GM12891 (cell line): ENCODE results near the gene DNAH3.
"Not testable (repeated sequence)": the region's sequence is repeated elsewhere in the genome, so short reads cannot be mapped to it uniquely, and the experiment has no call there.

ENCODE experiments used
- DNase-seq: peaks from one replicate; pipeline ENCODE4 v3.0.0; 2011; ENCODE audit warnings: low spot score; ENCODE audit not compliant: insufficient read length
- FAIRE-seq: peaks from 2 replicates; lab custom pipeline; 2011; peaks lifted over from hg19 to GRCh38; lab: Jason Lieb, UNC
- PAX5 ChIP-seq: IDR thresholded peaks from 2 replicates; pipeline ENCODE4 v1.6.1; 2011; ENCODE audit warnings: low read length, moderate library complexity, mild to moderate bottlenecking; ENCODE audit not compliant: insufficient read depth, severe bottlenecking
- POLR2A ChIP-seq: IDR thresholded peaks from 2 replicates; pipeline ENCODE4 v1.6.1; 2011; ENCODE audit warnings: low read depth, low read length, control low read depth
- POLR2AphosphoS5 ChIP-seq: IDR thresholded peaks from 2 replicates; pipeline ENCODE4 v1.6.1; 2011; ENCODE audit warnings: low read depth, low read length, control low read depth
- POU2F2 ChIP-seq: IDR thresholded peaks from 2 replicates; pipeline ENCODE4 v1.6.1; 2011; ENCODE audit warnings: low read depth, mild to moderate bottlenecking, control low read depth, low read length, moderate library complexity
- SPI1 ChIP-seq: IDR thresholded peaks from 2 replicates; pipeline ENCODE4 v1.6.1; 2011; ENCODE audit warnings: low read depth, low read length, control low read depth
- TAF1 ChIP-seq: IDR thresholded peaks from 2 replicates; pipeline ENCODE4 v1.6.1; 2011; ENCODE audit warnings: low read depth, low read length, control low read depth

Gene DNAH3

DNA sequence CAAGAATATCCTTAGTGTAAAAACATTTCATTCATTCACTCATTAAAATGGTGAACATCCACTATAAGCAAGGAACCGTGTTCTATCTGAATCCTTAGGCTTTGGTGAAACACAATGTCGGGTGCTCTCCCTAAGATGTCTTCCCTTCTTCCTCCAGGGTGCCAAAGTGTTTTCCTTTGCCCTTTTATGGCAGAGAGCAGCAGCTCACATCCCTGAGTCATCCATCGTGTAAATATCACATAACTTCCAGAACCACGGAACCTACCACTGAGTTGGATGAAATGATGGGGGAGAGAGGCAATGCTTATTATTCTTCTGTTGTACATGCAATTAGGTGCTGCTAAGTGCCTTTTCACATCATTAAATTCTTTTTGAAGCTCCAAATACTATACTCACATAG, 50.2 kb downstream of the DNAH3 start:
- DNase-seq (no peak), FAIRE-seq (no peak)
- TF ChIP-seq PAX5 (no peak), POLR2A (no peak), TAF1 (no peak), POLR2AphosphoS5 (no peak), POU2F2 (no peak), SPI1 (no peak)

DNA sequence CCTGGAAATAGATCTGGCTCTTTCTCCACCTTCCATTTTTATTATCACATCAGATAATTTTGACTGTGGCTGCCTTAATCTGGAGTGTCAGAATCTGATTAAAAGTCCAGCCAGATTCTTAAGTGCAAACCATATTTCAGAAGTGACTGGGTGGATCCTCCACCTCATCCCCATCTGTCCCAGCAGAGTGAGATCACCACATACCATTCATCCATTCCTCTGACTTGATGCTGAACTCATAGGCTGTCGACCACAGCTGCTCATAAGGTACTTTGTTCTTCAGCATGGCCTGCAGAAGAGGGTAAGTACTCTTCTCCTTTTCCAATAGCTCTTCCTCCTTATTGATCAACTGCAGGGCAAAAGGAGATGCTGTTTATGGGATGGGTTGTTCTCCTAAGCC, 53.5 kb downstream of the DNAH3 start:
- no peak for TF ChIP-seq POLR2AphosphoS5
- TF ChIP-seq POLR2A = no peak
- no peak for TF ChIP-seq TAF1
- TF ChIP-seq SPI1 = no peak
- TF ChIP-seq PAX5 = no peak
- TF ChIP-seq POU2F2 = no peak
- DNase-seq (no peak), FAIRE-seq (no peak)

DNA sequence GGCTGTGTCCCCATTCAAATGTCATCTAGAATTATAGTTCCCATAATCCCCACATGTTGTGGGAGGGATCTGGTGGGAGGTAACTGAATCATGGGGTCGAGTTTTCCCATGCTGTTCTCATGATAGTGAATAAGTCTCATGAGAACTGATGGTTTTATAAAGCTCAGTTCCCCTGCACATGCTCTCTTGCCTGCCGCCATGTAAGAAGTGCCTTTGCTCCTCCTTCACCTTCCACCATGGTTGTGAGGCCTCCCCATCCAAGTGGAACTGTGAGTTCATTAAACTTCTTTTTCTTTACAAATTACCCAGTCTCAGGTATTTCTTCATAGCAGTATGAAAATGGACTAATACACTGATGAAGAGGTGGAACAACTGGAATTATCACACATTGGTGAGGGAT, 55.9 kb downstream of the DNAH3 start:
- DNase-seq = not testable (repeated sequence)

DNA sequence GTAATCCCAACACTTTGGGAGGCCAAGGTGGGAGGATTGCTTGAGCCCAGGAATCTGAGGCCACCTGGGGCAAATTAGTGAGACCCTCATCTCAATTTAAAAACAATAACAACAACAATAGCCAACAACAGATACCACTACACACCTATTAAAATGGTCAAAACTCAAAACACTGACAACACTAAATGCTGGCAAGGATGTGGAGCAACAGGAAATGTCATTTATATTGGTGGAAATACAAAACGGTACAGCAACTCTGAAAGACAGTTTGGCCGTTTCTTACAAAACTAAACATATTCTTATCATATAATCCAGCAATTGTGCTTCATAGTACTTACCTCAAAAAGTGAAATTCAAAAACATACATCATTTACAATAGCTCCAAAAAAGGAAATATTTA, 57.7 kb downstream of the DNAH3 start:
- FAIRE-seq = no peak

More for the DNA sequence above, 55.9 kb downstream of the DNAH3 start:
- not testable (repeated sequence) for FAIRE-seq

DNA sequence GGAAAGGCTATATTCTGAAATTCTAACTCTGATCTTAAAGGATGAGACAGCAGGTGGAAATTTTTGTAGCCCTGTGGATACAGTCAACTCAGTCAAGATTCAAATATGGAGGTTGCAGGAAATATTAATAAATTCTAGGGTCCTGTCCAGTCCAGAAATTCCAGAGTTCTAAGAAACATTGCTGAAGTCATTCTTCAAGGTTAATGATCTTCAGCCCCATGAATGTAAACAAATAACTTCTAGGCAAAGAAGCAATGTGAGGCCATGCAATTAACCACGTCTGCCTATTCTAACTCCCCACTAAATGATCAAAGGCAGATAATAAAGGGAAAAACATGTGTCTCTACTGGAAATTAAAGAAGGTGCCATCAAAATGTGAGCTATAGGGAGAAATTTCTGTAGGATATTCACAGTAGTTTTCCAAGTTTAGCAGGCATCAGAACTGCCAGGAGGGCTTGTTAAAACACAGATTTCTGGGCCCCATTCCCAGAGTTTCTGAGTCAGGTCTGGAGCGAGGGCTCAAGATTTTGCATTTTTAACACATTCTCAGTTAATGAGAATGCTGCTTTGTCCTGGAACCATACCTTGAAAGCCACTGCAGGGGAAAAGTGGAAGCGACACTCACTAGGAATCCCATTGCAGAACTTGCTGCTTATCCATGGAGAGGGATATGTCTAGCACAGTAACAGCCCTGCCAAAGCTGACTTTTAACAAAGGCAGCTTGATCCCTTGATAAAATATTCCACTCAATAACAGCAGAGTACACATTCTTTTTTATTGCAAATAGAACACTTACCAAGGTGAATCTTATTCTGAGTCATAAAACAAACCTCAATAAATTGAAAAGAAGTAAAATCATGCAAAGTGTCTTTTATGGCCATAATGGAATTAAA, 61.8 kb downstream of the DNAH3 start:
- FAIRE-seq = no peak

More for the DNA sequence above, 57.7 kb downstream of the DNAH3 start:
- no peak for TF ChIP-seq TAF1
- no peak for TF ChIP-seq SPI1
- TF ChIP-seq POLR2AphosphoS5 = no peak
- no peak for TF ChIP-seq POLR2A
- TF ChIP-seq PAX5 = no peak
- no peak for TF ChIP-seq POU2F2
- no peak for DNase-seq

DNA sequence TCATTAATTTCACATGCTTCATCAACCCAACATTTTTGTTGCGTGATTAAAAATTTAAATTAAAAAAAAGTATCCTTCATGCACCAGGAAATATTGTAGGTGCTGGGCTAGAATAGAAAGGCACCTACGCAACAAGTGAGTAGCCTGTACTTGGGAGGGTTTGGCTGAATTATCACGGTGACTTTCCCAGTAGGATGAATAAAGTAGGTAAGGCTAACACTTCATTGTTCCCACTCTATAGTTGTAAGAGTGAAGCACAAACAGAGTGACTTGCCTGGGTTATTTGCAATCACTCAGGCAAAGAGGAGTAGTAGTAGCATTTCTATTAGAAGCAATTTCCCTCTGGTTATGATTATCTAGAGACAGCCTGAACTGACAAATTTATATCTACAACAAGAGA, 62.5 kb downstream of the DNAH3 start:
- no peak for TF ChIP-seq PAX5
- DNase-seq = no peak
- no peak for FAIRE-seq

More for the DNA sequence above, 61.8 kb downstream of the DNAH3 start:
- DNase-seq = no peak
- TF ChIP-seq POU2F2 = no peak
- no peak for TF ChIP-seq PAX5
- TF ChIP-seq POLR2A = no peak
- TF ChIP-seq TAF1 = no peak
- TF ChIP-seq SPI1 = no peak
- TF ChIP-seq POLR2AphosphoS5 = no peak

DNA sequence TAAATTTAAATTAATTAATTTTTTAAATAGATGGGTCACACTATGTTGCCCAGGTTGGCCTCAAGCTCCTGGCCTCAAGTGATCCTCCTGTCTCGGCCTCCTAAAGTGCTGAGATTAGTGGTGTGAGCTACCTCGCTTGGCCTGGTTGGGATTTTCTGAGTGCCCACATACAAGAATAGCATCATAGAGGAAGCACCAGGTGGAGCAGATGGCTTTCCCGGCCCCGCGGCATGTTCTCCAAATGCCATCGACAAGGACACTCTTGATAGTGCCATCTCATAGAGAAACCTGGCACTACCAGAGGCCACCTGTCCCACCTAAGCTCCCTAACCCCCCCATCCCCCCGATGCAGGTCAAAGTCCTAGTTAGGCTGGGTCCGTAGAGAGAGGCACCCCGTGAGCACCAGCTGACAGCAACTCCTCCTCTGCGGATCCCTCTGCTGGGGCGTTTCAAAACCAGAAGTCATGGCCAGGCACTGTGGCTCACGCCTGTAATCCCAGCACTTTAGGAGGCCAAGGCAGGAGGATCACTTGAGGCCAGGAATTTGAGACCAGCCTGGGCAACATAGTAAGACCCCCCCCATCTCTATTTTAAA, 65.9 kb downstream of the DNAH3 start:
- FAIRE-seq (no peak), DNase-seq (no peak)

DNA sequence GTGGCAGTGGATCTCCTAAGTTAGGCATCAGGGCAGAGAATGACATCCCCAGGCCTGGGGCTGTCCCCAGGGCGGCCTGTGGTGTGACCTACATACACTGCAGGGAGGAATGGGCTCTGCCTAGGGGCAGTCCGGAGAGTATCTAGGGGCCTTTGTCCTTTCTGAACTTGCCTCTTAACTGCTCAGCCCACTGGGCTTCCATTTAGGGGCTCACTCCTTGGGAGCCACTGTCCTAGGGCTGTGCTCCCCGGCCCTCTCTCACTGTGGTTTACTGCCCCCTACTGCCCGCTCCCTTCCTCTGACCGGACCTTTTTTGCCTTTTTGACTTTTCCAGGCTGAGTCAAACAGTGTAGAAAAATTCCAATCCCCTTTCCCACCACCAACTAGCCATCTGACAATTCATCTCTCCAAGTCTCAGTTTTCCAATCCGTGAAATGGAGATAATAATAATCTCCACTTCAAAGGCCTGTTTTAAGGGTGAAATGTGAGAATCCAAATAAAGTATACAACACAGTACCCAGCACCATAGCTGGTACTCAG, 66.8 kb downstream of the DNAH3 start:
- DNase-seq = peak; percentile 21
- peak; percentile 55 for FAIRE-seq
- TF ChIP-seq PAX5 = no peak
- TF ChIP-seq POLR2A = no peak
- TF ChIP-seq POU2F2 = no peak
- TF ChIP-seq SPI1 = no peak
- no peak for TF ChIP-seq POLR2AphosphoS5
- TF ChIP-seq TAF1 = no peak

More for the DNA sequence above, 65.9 kb downstream of the DNAH3 start:
- TF ChIP-seq PAX5 (no peak), SPI1 (no peak), TAF1 (no peak)

DNA sequence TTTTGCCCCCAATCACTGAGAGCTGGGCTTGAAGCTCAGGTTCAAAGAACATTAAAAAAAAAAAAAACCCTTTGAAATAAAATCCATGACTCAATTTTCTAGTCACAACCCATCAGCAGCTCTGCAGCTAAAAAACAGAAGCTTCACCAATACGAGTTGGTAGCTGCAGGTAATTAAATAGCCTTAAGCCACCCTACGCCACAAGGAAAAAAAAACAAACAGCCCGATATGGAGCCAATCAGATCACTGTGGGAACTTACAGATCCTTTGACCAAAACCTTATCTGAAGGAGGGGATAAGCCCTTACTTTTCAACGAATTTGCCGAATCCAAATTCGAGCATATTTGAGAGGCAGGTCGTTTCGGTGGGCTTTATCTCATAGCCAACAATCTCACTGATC, 69.3 kb downstream of the DNAH3 start:
- FAIRE-seq (no peak), DNase-seq (no peak)
- TF ChIP-seq POU2F2 (no peak), SPI1 (no peak), POLR2A (no peak), POLR2AphosphoS5 (no peak), PAX5 (no peak), TAF1 (no peak)

DNA sequence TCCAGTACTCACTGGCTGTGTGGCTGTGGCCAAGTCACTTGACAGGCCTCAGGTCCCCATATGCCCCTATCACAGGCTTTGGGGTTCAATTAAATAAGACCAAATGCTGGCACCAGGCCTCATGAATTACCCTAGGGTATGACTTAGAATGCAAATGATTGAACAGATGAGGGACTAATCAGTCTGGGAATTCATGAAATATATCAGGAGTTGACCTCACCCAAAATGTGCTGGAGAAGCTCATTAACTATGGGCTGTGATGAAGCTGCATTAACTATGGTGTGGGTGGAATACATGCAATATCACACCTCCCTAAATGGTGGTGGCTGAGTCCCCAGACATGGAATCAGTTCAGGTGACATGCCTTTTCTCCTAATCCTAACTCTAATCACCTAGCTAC, 72.1 kb downstream of the DNAH3 start:
- DNase-seq = no peak
- no peak for FAIRE-seq
- no peak for TF ChIP-seq POU2F2
- TF ChIP-seq TAF1 = no peak
- no peak for TF ChIP-seq PAX5
- TF ChIP-seq POLR2A = no peak
- TF ChIP-seq SPI1 = no peak
- no peak for TF ChIP-seq POLR2AphosphoS5
